GM18498 (cell line): ENCODE measurements around the gene MMP25.
"Not testable (repeated sequence)": the region's sequence is repeated elsewhere in the genome, so short reads cannot be mapped to it uniquely, and the experiment has no call there.

Source experiments
- ATAC-seq: cut with Tn5 transposase; IDR thresholded peaks from one replicate; pipeline ENCODE4 v1.9.1; 2021; ENCODE audit warnings: mild to moderate bottlenecking, moderate library complexity; ENCODE audit not compliant: unreplicated experiment

MMP25 gene

GRCh38 chr16:3054965-3055733, 8.8 kb downstream of the MMP25 start:
- ATAC-seq, result no peak

GRCh38 chr16:3055734-3056115, 9.4 kb downstream of the MMP25 start:
- ATAC-seq, result not testable (repeated sequence)

GRCh38 chr16:3056336-3057180, 10.2 kb downstream of the MMP25 start:
- no peak for ATAC-seq

GRCh38 chr16:3057181-3058138, 11.1 kb downstream of the MMP25 start:
- ATAC-seq, result no peak

GRCh38 chr16:3058139-3059030, 12.0 kb downstream of the MMP25 start:
- peak; percentile 21 for ATAC-seq

- ATAC-seq, result peak; percentile 84
Measured at GRCh38 chr16:3059041-3059722, 12.8 kb downstream of the MMP25 start.

GRCh38 chr16:3059723-3060242, 13.4 kb downstream of the MMP25 start:
- no peak for ATAC-seq

GRCh38 chr16:3060339-3061127, 14.2 kb downstream of the MMP25 start:
- no peak for ATAC-seq

GRCh38 chr16:3062553-3062952, 16.2 kb downstream of the MMP25 start:
- ATAC-seq, result no peak

- no peak for ATAC-seq
Measured at GRCh38 chr16:3063625-3064386, 17.4 kb downstream of the MMP25 start.

GRCh38 chr16:3065069-3065741, 18.8 kb downstream of the MMP25 start, which contains the start of gene IL32:
Gene IL32 (plus strand): TSS chr16:3065640. CDS start chr16:3065812, 172 bp downstream.
- no peak for ATAC-seq

GRCh38 chr16:3065742-3066439, 19.5 kb downstream of the MMP25 start:
- ATAC-seq, result no peak

- no peak for ATAC-seq
Measured at GRCh38 chr16:3066440-3066748, 20.0 kb downstream of the MMP25 start.

- no peak for ATAC-seq
Measured at GRCh38 chr16:3068487-3068886, 22.1 kb downstream of the MMP25 start.

- not testable (repeated sequence) for ATAC-seq
Measured at GRCh38 chr16:3069146-3069545, 22.8 kb downstream of the MMP25 start.

GRCh38 chr16:3070608-3071111, 24.3 kb downstream of the MMP25 start:
- ATAC-seq, result no peak
